NOMO-1 treated with dmso at 0.1 percent for 144 hours (cell line): ENCODE data around the gene TUBA3D.
"Not testable (repeated sequence)": the region's sequence is repeated elsewhere in the genome, so short reads cannot be mapped to it uniquely, and the experiment has no call there.

Source experiments
- DNase-seq: peaks from one replicate; lab custom pipeline; 2025; ENCODE audit not compliant: unreplicated experiment; lab: John Stamatoyannopoulos, UW

The TUBA3D gene

GRCh38 chr2:131475831-131476230, at the start of gene TUBA3D:
TUBA3D (plus strand) TSS chr2:131476119; CDS start chr2:131476200, 81 bp downstream.
- no peak for DNase-seq

- DNase-seq: no peak
These were observed 49.2 kb upstream of the TUBA3D start for GRCh38 chr2:131426727-131427126.

GRCh38 chr2:131431336-131431735, 44.6 kb upstream of the TUBA3D start:
- DNase-seq: no peak

GRCh38 chr2:131440742-131441468, 35.0 kb upstream of the TUBA3D start:
- not testable (repeated sequence) for DNase-seq

- DNase-seq: not testable (repeated sequence)
These were observed 31.0 kb upstream of the TUBA3D start for GRCh38 chr2:131444736-131445514.

GRCh38 chr2:131445515-131445797, 30.5 kb upstream of the TUBA3D start:
- not testable (repeated sequence) for DNase-seq

- DNase-seq: no peak
These were observed 30.0 kb upstream of the TUBA3D start for GRCh38 chr2:131445896-131446295.

GRCh38 chr2:131447981-131448380, 27.9 kb upstream of the TUBA3D start:
- not testable (repeated sequence) for DNase-seq

GRCh38 chr2:131451265-131451949, 24.5 kb upstream of the TUBA3D start:
- not testable (repeated sequence) for DNase-seq

GRCh38 chr2:131454914-131455313, 21.0 kb upstream of the TUBA3D start:
- DNase-seq: not testable (repeated sequence)

GRCh38 chr2:131467722-131468121, 8.2 kb upstream of the TUBA3D start:
- not testable (repeated sequence) for DNase-seq

- DNase-seq: not testable (repeated sequence)
These were observed 5.0 kb upstream of the TUBA3D start for GRCh38 chr2:131470944-131471343.

- not testable (repeated sequence) for DNase-seq
These were observed 4.3 kb upstream of the TUBA3D start for GRCh38 chr2:131471624-131472023.

GRCh38 chr2:131473266-131473665, 2.7 kb upstream of the TUBA3D start:
- DNase-seq: not testable (repeated sequence)

GRCh38 chr2:131476363-131476762, 444 bp downstream of the TUBA3D start:
- not testable (repeated sequence) for DNase-seq

- not testable (repeated sequence) for DNase-seq
These were observed 1.3 kb downstream of the TUBA3D start for GRCh38 chr2:131477227-131477626.

GRCh38 chr2:131478074-131478849, 2.3 kb downstream of the TUBA3D start:
- not testable (repeated sequence) for DNase-seq

GRCh38 chr2:131478850-131479461, 3.0 kb downstream of the TUBA3D start:
- not testable (repeated sequence) for DNase-seq

GRCh38 chr2:131480351-131480750, 4.4 kb downstream of the TUBA3D start:
- not testable (repeated sequence) for DNase-seq

GRCh38 chr2:131482506-131483155, 6.7 kb downstream of the TUBA3D start:
- DNase-seq: not testable (repeated sequence)
